ENCODE data around the gene LIPC. TPM values are rescaled to one million over a fixed set of nuclear protein-coding genes. Genes with fewer than 3 reads are reported as not detected.

Gene LIPC
- polyA plus RNA-seq, 1 of the 3 experiments (the other 2 are of a cell fraction): not detected

DNA sequence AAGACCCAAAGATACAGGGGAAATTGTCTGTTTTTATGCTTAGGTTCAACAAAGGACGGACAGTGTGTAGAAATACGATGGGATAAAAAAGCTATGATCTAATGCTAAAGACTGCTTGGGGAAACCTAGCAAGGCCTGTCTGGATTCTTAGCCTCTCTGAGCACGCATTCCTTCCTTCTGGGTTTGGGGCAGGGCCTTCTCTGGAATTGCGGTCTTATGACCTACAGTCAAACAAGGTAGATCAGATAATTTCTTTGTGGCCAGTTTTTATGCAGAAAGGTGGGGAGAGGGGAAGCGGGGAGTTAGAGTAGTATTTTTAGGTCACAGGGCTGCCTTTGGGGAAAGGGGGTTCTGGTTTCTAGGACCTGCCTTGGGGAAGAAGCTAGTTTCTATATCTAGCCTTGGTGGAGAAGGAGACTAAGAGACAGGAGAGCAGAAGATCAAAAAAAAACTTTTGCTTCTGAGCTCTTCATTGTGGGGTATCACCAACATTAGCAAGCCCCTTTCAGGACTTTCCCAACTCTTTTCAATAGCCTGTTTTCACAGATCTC, 39.1 kb upstream of the LIPC start:
- peaks cover 0 to 9% of the 10 kb centered on the region in 2 experiments; a peak in 1 of 4 replicates for H3K4me1 ChIP-seq (ENCODE audit: control insufficient read depth in 1 of 2, insufficient read depth in 2 of 2, low read depth in 1 of 2, low read length in 1 of 2)
- TF ChIP-seq, protein P1, sequence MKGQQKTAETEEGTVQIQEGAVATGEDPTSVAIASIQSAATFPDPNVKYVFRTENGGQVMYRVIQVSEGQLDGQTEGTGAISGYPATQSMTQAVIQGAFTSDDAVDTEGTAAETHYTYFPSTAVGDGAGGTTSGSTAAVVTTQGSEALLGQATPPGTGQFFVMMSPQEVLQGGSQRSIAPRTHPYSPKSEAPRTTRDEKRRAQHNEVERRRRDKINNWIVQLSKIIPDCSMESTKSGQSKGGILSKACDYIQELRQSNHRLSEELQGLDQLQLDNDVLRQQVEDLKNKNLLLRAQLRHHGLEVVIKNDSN (IDR thresholded peaks at IDR 0.05; ENCODE audit: borderline replicate concordance, low read depth): no peak
- TF ChIP-seq, protein P2, sequence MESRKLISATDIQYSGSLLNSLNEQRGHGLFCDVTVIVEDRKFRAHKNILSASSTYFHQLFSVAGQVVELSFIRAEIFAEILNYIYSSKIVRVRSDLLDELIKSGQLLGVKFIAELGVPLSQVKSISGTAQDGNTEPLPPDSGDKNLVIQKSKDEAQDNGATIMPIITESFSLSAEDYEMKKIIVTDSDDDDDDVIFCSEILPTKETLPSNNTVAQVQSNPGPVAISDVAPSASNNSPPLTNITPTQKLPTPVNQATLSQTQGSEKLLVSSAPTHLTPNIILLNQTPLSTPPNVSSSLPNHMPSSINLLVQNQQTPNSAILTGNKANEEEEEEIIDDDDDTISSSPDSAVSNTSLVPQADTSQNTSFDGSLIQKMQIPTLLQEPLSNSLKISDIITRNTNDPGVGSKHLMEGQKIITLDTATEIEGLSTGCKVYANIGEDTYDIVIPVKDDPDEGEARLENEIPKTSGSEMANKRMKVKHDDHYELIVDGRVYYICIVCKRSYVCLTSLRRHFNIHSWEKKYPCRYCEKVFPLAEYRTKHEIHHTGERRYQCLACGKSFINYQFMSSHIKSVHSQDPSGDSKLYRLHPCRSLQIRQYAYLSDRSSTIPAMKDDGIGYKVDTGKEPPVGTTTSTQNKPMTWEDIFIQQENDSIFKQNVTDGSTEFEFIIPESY (IDR thresholded peaks at IDR 0.05; ENCODE audit: borderline replicate concordance, low read depth): no peak
- TF ChIP-seq MXI1 (IDR thresholded peaks at IDR 0.05; ENCODE audit: low read depth, low read length): no peak
- TF ChIP-seq, protein P3, sequence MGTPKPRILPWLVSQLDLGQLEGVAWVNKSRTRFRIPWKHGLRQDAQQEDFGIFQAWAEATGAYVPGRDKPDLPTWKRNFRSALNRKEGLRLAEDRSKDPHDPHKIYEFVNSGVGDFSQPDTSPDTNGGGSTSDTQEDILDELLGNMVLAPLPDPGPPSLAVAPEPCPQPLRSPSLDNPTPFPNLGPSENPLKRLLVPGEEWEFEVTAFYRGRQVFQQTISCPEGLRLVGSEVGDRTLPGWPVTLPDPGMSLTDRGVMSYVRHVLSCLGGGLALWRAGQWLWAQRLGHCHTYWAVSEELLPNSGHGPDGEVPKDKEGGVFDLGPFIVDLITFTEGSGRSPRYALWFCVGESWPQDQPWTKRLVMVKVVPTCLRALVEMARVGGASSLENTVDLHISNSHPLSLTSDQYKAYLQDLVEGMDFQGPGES (IDR thresholded peaks at IDR 0.05; ENCODE audit: low read depth, low read length): no peak
- TF ChIP-seq SIN3A (IDR thresholded peaks at IDR 0.05; ENCODE audit: borderline replicate concordance, low read depth, low read length): no peak
- TF ChIP-seq ELF1 (IDR thresholded peaks at IDR 0.05): no peak
- no peak for TF ChIP-seq FOXM1 (IDR thresholded peaks at IDR 0.05; ENCODE audit: low read depth)
- H2AFZ ChIP-seq (ENCODE audit: low read depth): no peak overlapping the region
- POLR2A ChIA-PET: no interaction called here
- peaks cover 8% of the 10 kb centered on the region; the same call in 1 of the 2 replicates for H3K27me3 ChIP-seq (ENCODE audit: insufficient read depth)
- no peak overlapping the region for H3K4me2 ChIP-seq
- no peaks in the 10 kb centered on the region for H3K36me3 ChIP-seq (replicated peaks in 1 of 2; ENCODE audit: control insufficient read depth in 1 of 2, insufficient read depth in 2 of 2, low read length in 1 of 2)
- H3K9me2 ChIP-seq: no peaks in the 10 kb centered on the region
- WGBS (ENCODE audit: low lambda C conversion rate): 83% methylated on average over 5 of the region's 5 CpGs
- H3K9ac ChIP-seq: no peak overlapping the region
- no peaks in the 10 kb centered on the region for H3K9me3 ChIP-seq
- H4K20me1 ChIP-seq (ENCODE audit: insufficient read depth): no peaks in the 10 kb centered on the region
- no peaks in the 10 kb centered on the region for H3K79me2 ChIP-seq (ENCODE audit: insufficient read depth)
- H3K27ac ChIP-seq (ENCODE audit: low read depth in 2 of 2, low read length in 1 of 2): no peak overlapping the region
- H3F3A ChIP-seq (replicated peaks; ENCODE audit: insufficient read depth): no peaks in the 10 kb centered on the region
- H3K4me3 ChIP-seq (ENCODE audit: low read depth in 2 of 2, low read length in 1 of 2): no peak overlapping the region
- CTCF ChIA-PET: no interaction called here
- no peak for DNase-seq

DNA sequence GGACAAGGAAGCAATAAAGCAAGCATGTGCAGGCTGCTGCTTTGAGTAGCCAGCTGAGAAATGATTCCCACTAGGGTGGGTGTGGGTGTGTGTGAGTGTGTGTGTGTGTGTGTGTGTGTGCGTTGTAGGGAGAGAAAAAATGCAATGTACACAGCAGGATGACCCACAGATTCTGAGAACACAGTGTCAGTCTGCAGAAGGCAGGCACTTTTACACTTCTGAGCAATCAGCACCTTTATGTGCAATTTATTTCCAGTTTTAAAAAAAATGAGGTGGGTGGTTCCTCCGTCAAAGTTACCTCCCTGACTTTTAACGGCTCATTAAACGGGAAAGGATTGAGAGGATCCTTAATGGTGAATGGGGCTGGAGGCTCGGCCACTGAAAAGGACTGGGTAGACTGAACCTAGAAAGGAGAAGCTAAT, 38.5 kb upstream of the LIPC start:
- Histone ChIP-seq H3K4me2 (no peak overlapping the region), H3K27ac (ENCODE audit: low read depth in 2 of 2, low read length in 1 of 2) (no peak overlapping the region), H3K9ac (no peak overlapping the region), H3K4me3 (ENCODE audit: low read depth in 2 of 2, low read length in 1 of 2) (no peak overlapping the region), H3K4me1 (ENCODE audit: control insufficient read depth in 1 of 2, insufficient read depth in 2 of 2, low read depth in 1 of 2, low read length in 1 of 2) (peaks cover 0 to 9% of the 10 kb centered on the region in 2 experiments; a peak in 1 of 4 replicates), H3K9me2 (no peaks in the 10 kb centered on the region), H2AFZ (ENCODE audit: low read depth) (no peak overlapping the region), H4K20me1 (ENCODE audit: insufficient read depth) (no peaks in the 10 kb centered on the region), H3K27me3 (ENCODE audit: insufficient read depth) (peaks cover 14% of the 10 kb centered on the region; the same call in 1 of the 2 replicates), H3F3A (replicated peaks; ENCODE audit: insufficient read depth) (no peaks in the 10 kb centered on the region), H3K79me2 (ENCODE audit: insufficient read depth) (no peaks in the 10 kb centered on the region), H3K36me3 (replicated peaks in 1 of 2; ENCODE audit: control insufficient read depth in 1 of 2, insufficient read depth in 2 of 2, low read length in 1 of 2) (no peaks in the 10 kb centered on the region), H3K9me3 (no peaks in the 10 kb centered on the region)
- CTCF ChIA-PET: interaction anchor here (1.3 kb wide), 1 partner anchor 165 kb away, joined by 3 read pairs; no protein-coding TSS in a partner anchor
- WGBS (ENCODE audit: low lambda C conversion rate): 59% methylated on average over 5 of the region's 5 CpGs
- no peak for DNase-seq
- POLR2A ChIA-PET: no interaction called here
- TF ChIP-seq MXI1 (IDR thresholded peaks at IDR 0.05; ENCODE audit: low read depth, low read length): no peak
- no peak for TF ChIP-seq TCF12 (IDR thresholded peaks at IDR 0.05)
- TF ChIP-seq RAD21 (IDR thresholded peaks at IDR 0.05; ENCODE audit: low read length): no peak
- TF ChIP-seq FOXJ3 (CRISPR knock-in tag; IDR thresholded peaks at IDR 0.05): no peak
- TF ChIP-seq, protein P4, sequence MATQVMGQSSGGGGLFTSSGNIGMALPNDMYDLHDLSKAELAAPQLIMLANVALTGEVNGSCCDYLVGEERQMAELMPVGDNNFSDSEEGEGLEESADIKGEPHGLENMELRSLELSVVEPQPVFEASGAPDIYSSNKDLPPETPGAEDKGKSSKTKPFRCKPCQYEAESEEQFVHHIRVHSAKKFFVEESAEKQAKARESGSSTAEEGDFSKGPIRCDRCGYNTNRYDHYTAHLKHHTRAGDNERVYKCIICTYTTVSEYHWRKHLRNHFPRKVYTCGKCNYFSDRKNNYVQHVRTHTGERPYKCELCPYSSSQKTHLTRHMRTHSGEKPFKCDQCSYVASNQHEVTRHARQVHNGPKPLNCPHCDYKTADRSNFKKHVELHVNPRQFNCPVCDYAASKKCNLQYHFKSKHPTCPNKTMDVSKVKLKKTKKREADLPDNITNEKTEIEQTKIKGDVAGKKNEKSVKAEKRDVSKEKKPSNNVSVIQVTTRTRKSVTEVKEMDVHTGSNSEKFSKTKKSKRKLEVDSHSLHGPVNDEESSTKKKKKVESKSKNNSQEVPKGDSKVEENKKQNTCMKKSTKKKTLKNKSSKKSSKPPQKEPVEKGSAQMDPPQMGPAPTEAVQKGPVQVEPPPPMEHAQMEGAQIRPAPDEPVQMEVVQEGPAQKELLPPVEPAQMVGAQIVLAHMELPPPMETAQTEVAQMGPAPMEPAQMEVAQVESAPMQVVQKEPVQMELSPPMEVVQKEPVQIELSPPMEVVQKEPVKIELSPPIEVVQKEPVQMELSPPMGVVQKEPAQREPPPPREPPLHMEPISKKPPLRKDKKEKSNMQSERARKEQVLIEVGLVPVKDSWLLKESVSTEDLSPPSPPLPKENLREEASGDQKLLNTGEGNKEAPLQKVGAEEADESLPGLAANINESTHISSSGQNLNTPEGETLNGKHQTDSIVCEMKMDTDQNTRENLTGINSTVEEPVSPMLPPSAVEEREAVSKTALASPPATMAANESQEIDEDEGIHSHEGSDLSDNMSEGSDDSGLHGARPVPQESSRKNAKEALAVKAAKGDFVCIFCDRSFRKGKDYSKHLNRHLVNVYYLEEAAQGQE (IDR thresholded peaks at IDR 0.05; ENCODE audit: low read depth, low read length): no peak
- TF ChIP-seq ELF1 (IDR thresholded peaks at IDR 0.05): no peak
- TF ChIP-seq FOXM1 (IDR thresholded peaks at IDR 0.05; ENCODE audit: low read depth): no peak
